ENCODE data around the gene LVRN. TPM values are rescaled to one million over a fixed set of nuclear protein-coding genes. Genes with fewer than 3 reads are reported as not detected.

Gene LVRN
- total RNA-seq, 1 donor from 2014 or later = 1.6 TPM

DNA sequence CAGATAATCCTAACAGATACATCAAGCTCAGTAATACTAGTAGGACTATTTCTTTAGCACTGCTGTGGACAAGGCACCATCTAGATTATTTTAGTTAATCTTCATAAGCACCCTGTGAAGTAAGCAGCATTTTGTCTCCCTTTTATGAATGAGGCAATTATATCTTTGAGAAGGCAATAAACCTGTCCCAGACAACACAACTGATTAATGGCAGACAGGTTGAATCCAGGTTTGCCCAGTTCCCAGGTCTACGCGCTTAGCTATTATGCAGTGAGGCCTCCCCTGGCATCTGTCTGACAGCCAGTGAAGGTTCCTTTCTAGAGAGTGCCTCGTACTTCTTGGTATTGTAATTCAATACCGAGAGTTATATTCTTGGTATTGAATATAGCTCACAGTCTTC is 9.7 kb upstream of the LVRN start:
- no peak for FAIRE-seq

DNA sequence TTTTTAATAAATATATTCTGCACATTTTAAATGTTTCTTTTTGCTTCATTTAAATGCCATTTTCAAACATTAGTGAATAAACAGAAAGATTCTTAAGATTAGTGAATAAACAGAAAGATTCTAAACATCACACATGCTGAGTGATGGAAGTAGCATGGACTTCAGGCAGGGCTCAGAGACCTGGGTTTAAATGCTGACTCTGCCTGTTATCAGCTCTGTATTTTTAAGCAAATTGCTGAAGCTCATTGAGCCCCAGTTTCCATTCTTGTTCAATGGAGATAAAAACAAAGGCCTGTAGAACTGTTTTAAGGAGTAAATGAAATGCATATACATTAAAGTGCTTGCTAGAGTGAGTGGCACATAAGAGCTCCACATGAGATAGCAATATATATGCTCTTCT is 8.1 kb upstream of the LVRN start:
- no peak for DNase-seq (ENCODE audit: low spot score in 2 of 2)
- no peak for FAIRE-seq

More for the DNA sequence above, 9.7 kb upstream of the LVRN start:
- no peak for DNase-seq (ENCODE audit: low spot score in 2 of 2)

DNA sequence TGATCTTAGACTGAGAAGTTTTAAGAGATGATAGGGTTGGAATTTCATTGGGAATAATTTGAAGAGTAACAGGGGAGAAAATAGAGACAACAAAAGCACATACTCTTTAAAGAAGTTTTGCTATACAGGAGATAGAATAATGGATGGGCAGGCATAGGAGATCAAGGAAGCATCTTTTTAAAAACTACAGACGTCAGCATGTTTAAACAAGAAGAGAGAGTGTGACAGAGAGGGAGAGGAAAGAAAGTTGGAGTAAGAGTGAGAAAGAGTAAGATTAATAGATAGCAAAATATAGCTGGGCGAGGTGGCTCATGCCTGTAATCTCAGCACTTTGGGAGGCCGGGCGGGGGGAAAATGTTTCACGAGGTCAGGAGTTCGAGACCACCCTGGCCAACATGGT is 5.3 kb upstream of the LVRN start:
- DNase-seq (ENCODE audit: low spot score in 2 of 2) (no peak), FAIRE-seq (no peak)

DNA sequence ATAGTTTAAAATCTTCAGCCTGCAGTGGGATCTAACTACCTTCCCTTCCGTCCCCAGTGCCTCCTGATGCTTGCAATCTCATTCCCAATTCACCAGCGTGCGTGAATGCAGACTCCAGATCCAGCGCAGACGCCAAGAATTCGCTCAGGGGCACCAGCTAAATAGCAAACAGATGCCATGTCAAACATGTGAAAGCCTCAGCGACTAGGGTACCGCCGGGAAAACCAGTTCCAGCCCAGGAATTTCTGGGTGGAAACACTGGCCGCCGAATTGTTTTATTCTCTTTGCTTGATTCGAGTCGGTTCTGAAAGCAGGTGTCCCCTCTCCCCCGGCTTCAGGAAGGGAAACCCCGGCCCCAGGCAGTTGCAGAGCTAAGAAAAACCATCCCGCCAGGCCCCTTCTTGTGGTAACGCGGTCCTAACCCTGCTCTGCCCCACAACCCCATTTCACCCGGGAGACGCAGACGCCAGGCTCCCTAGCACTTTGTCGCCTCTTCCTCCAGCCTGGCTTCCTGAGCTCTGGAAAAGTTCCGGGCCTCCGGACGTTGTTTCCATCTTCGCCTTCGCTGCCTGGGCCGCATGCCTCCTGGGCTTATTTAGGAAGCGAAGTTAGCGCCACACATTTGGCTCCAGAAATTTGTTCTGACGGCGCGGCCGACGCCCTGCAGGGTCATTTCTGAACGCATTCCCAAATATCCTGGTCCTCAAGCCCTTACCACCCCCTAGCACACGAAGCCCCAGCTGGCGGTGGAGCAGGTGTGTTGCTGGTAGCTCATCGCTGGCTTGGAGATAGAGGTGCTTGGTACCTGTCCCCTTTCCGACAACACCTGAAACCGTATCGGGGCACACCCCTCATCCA is 665 bp upstream of the LVRN start:
- DNase-seq (ENCODE audit: low spot score in 2 of 2) = peak in 1 of 2 donors; percentile 18

DNA sequence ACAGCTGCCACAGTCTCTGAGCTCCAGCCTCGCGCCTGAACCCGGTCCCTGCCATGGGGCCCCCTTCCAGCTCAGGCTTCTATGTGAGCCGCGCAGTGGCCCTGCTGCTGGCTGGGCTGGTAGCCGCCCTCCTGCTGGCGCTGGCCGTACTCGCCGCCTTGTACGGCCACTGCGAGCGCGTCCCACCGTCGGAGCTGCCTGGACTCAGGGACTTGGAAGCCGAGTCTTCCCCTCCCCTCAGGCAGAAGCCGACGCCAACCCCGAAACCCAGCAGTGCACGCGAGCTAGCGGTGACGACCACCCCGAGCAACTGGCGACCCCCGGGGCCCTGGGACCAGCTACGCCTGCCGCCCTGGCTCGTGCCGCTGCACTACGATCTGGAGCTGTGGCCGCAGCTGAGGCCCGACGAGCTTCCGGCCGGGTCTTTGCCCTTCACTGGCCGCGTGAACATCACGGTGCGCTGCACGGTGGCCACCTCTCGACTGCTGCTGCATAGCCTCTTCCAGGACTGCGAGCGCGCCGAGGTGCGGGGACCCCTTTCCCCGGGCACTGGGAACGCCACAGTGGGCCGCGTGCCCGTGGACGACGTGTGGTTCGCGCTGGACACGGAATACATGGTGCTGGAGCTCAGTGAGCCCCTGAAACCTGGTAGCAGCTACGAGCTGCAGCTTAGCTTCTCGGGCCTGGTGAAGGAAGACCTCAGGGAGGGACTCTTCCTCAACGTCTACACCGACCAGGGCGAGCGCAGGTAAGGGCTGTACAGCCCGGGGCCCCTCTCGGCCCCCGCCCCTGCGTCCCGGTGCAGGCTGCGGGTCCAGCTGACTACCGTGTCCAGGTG is 509 bp downstream of the LVRN start:
- DNase-seq (ENCODE audit: low spot score in 2 of 2) (peak in 1 of 2 donors; percentile 18), FAIRE-seq (no peak)

More for the DNA sequence above, 665 bp upstream of the LVRN start:
- no peak for FAIRE-seq

DNA sequence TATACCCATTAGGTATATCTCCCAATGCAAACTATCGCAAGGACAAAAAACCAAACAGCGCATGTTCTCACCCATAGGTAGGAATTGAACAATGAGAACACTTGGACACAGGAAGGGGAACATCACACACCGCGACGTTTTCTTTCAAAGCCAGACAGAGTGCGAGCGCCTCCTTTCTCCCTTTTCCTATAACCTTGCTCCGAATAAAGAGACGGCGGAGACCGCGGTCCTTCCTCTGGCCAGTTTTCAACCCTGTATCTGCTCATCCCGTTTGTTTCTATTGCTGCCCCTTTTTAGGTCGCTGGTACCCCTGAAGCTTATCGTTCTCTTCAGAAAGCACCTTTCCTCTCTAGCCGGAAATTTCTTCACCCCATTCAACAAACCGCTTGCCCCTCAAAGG is 1.3 kb downstream of the LVRN start:
- FAIRE-seq = no peak

DNA sequence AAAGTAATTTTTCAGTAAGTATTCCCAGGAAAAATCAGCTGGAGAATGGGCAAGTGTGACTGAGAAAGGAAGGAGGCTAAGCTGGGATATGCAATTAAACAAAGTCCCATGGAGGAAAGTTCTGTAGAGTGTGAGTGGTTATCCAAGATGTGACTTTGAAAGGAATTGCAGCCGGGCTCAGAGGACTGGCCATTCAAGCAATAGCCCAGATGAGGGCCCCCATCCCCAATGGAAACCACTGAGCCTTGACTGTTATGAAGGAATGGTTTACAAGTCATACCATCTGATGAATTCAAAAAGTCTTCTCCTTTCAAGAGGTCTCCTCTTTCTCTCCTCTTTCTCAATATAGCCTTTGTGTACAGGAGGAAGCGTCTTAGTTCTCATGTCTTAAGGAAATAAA is 6.5 kb downstream of the LVRN start:
- DNase-seq (ENCODE audit: low spot score in 2 of 2) (no peak), FAIRE-seq (no peak)

More for the DNA sequence above, 1.3 kb downstream of the LVRN start:
- DNase-seq (ENCODE audit: low spot score in 2 of 2) = no peak

DNA sequence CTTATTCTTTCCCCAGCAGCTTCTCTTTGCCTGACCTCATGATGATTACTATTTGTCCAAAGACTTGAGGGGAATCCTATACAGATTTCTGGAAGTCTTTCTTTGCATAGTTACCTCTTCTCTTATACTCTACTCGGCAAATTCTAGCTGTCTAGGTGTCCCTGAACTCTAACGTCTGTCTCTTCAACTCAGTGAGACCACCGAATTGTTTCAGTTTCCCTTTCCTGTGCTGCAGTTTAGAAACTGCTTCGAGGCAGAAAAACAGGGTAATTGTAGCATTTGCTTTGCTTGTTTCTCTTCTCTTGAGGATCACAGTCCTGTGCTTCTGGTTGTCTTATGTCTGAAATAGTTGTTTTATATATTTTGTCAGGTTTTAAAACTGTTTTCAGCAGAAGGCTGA is 14.8 kb downstream of the LVRN start:
- DNase-seq (ENCODE audit: low spot score in 2 of 2) (no peak), FAIRE-seq (no peak)

DNA sequence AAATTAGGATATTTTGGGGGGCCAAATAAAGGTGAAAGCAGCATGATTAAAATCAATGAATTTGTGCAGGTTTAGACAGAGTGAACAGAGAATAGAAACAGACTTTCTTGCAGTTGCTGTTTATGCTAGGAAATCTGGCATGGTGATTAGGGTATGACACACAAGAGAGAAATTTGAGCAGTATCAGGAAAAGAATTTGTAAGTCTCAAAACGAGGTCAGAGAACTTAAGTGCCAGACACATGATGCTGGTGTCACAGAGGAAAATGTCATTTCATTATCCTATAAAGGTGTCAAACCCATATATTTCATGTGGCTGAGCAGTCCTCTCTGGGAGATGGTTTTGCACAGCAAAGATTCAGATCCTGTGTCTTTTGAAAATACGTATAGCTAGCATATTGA is 15.7 kb downstream of the LVRN start:
- FAIRE-seq = no peak
- no peak for DNase-seq (ENCODE audit: low spot score in 2 of 2)

DNA sequence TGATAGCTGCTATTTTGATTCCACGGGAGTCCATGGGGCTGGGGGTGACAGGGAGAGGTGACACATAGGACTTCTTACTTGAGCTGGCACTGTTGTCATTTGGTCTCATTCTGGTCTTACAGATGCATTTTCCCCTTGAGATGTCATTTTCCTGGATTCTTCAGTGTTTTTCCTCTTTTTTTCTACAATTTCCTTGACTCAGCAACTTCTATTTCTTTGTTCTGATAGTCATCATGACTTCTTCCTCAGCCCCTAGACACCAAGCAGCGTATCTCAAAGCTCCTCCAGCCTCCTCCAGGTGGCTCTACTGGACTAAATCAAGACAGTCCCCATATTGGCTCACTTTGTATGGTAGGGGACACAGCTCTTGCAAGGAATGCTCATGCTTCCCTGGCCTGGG is 16.5 kb downstream of the LVRN start:
- FAIRE-seq (no peak), DNase-seq (ENCODE audit: low spot score in 2 of 2) (no peak)

DNA sequence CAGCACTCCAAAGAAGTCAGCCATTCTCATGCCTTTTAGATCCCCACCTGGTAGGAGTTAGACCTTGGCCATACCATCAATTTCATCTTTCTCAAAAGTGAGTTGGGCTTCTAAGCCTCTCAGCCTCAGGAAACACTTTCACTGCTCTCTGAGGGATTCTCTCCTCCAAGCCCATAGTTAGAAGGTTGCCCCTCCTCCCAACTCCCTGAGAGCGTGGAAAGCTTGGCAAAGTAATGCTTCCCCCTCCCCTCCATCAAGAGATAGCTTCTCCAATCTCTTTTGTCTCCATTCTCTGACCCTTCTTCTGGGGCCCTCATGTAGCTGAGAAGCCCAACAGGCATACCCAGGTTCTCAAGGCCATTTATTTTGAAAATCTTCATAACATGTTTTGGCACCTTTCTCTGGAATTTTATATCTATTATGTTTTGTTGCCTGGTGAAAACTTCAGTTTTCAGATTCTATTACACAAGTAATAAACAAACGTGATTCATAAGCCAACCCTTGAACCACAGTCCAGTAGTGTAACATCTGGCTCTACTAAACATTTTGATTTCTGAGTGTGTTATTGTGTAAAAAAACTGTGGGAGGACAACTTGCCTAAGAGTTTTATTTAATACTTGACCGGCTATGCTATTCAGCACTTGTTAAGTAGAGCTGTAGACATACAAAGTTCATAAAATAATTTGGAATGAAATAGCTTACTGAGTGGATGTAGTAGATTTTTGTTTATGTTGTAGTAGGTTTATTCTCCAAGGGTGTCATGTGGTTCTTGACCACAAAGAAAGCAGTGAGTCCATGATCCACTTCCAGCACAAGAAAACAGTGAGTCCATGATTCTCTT is 17.1 kb downstream of the LVRN start:
- DNase-seq (ENCODE audit: low spot score in 2 of 2) = no peak
- no peak for FAIRE-seq

DNA sequence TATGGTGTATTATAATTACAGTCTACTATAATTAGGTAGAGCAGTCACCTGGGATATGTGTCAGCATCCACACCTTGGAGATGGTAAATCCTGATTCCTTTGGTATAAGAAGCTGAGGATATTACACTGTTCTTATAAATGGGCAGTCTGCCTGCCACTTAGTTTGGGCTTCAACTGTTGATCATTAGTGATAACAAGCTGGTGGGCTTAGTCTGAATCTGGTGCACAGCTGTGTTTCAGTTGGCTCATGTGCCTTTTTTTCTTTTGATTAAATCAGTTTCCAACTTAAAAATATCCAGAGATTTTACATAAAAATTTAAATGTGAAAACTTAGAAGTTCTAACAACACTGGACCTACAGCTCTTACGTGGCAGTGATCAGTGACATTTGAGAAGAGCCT is 21.2 kb downstream of the LVRN start:
- FAIRE-seq = no peak
- DNase-seq (ENCODE audit: low spot score in 2 of 2) = no peak

DNA sequence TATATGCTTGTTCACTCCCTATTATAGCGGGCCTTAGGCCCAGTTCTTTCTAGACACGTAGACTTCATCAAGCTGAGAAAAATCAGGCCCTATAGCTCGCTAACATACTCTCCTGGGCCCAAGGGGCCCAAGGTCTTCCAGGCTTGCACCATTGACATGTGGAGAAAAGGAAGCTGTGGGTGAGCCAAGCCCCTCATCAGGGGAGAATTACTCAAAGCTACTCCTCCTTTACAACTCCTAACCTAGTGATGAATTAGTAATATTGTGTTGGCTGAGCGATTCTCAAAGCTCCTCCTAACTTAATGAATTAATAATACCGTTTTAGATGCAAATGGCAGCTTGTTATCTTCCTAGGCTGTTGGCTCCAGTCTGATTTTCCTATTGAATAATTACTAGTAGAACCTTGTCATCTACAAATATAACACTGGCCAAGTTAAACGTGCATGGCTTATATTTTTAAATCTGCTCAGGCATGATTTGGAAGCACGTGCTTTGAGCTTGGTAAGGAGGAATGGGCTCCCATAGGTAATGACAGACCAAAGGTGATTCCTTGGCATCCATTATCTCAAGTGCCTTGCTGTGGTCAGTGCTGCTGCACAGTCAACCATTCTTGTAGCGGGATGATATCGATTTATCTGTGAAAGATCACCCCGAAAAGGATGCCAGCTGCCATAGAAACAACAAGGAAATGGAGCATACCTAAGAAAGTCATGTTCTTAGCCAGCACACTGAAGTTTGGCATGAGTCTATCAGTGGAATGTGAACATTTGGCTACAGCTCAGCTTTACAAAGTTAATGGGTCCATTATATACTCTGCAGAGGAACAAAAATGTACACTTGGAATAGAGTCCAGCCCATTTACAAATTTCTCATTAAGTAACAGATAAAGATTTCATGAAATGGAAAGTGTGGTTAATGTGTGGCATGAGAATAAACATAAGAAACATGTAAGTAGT is 23.8 kb downstream of the LVRN start:
- no peak for FAIRE-seq
- DNase-seq (ENCODE audit: low spot score in 2 of 2) = no peak

DNA sequence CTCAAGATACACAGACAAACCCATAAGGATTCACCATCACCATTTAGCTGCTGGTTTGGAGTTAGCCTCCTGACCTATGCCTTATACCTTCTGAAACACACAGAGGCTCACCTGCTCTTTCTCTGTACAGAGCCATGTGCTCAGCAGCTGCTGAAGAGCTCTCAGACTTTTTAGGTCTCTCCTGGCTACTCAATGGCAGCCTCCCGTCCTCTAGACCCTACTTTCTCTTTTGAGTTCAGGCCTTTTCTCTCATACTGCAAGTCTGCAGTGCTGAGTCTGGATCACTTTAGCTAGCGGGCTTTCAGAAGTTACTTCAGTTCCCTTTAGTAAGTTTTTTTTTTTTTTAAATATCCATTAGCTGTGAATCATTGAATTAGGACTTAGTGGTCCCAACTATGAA is 25.7 kb downstream of the LVRN start:
- no peak for FAIRE-seq
- DNase-seq (ENCODE audit: low spot score in 2 of 2) = no peak

DNA sequence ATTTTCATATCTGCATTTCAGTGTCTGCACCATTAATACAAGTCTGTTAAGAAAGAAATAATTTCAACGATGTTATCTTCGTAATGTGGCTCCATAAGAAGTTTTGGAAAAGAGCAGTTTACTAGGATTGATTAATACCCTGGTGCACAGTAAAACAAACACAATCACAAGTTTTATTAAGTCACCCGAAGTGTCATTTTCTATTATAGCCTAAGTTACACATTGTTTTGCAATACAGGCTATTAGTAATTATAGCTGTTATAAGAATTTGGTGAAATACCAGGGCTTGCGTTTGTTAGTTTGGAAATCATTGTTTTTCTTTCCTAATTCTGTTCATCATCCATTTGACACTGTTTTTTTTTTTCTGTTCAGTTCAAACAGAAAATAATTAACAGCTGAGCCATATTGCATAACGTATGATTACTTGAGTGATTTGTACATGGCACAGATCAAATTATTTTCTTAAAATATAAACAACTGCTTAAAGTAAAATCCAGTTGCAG is 30.6 kb downstream of the LVRN start:
- FAIRE-seq = no peak

DNA sequence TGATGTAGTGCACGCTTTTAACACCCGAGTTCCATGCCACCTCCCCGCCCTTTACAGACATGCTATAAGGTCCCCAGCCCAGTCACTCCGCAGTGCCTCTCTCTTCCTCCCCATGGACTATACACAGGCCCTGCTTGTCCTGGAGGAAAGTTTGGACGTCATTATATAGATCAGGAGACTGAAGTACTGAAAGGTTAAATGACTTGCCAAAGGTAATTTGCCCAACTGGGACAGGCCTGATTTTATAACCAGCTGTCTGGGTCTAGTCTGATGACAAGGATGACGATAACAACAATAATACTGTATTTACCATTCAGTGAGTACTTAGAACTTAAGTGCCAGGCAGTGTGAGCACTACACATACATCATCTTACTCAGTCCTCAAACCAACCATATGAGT is 33.1 kb downstream of the LVRN start:
- no peak for FAIRE-seq
- no peak for DNase-seq (ENCODE audit: low spot score in 2 of 2)

More for the DNA sequence above, 30.6 kb downstream of the LVRN start:
- DNase-seq (ENCODE audit: low spot score in 2 of 2) = no peak

DNA sequence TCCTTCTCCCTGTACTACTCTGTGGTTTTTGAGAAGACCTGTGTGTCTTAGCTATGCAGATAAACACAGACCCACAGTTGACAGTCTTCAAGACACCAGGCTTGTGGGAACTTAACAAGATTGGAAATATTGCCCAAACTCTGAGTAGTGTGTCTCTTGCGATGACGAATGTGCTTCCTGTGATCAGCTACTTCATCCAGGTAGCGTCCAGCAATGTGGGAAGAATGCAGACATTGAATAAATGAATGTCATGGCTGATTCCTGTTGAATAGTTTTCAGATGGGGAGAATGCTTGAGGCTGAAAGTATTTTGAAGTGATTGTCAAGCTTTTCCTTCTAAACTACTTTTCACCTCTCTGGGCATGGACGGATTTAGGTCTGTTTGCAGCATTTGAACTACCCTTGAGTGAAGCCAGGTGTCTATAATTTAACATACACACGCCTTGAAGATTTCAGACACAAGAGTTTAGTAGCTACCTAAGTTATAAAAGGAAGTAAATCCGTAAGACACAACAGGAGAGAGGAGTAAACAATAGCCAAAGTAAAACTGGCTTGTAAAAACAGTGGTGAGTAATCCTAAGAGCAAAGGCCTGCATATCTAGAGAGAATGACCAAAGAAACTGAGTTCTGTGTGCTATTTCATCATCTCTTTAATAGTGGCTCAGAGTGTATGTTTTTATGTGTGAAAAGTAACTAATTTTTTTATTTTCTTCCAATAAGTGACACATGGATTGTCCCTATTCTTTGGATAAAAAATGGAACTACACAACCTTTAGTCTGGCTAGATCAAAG is 40.0 kb downstream of the LVRN start:
- no peak for DNase-seq (ENCODE audit: low spot score in 2 of 2)
- no peak for FAIRE-seq

DNA sequence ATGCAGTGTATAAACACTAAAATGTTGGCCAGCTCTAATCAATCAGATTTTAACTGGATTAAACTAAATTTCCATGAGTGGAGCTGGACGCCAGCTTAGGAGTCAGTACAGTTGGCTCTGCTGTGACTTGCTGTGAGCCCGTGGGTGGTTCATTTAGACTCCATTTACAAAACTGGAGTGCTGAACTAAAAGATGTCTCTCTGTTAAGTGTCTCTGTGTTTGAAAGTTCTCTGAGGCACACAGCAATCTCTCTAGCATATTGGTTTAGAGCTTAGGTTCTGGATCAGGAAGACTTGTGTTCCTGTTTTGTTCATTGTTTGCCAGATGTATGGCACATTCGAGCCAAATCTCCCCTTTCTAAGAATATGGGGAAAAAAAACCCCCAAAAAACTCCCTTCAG is 42.0 kb downstream of the LVRN start:
- FAIRE-seq (no peak), DNase-seq (ENCODE audit: low spot score in 2 of 2) (no peak)

DNA sequence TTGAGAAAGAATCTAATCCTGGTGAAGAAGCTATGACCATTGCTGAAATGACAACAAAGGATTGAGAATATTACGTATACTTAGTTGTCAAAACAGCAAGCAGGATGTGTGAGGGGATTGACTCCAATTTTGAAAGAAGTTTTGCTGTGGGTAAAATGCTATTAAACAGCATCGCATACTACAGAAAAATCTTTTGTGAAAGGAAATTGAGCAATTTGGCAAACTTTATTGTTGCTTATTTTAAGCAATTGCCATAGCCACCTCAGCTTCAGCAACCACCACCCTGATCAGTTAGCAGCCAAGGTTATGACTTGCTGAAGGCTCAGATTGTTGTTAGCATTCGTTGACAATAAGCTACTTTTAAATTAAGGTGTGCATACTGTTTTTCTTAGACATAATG is 47.5 kb downstream of the LVRN start:
- FAIRE-seq = no peak
- no peak for DNase-seq (ENCODE audit: low spot score in 2 of 2)

All from frontal cortex (tissue), 4 donors.